SKM-1 treated with dmso at 0.1 percent for 144 hours (cell line): ENCODE measurements around the gene GNG10.
"Not testable (repeated sequence)": the region's sequence is repeated elsewhere in the genome, so short reads cannot be mapped to it uniquely, and the experiment has no call there.

Experiments
- DNase-seq: peaks from one replicate; lab custom pipeline; 2025; ENCODE audit not compliant: unreplicated experiment; lab: John Stamatoyannopoulos, UW

GNG10 gene

GRCh38 chr9:111648066-111648465 lies 13.3 kb upstream of the GNG10 start:
- DNase-seq = no peak

GRCh38 chr9:111649016-111649415 lies 12.4 kb upstream of the GNG10 start:
- DNase-seq = no peak

GRCh38 chr9:111657051-111657450 lies 4.4 kb upstream of the GNG10 start:
- no peak for DNase-seq

- no peak for DNase-seq
These were observed 2.5 kb upstream of the GNG10 start for GRCh38 chr9:111658943-111659342.

- DNase-seq = no peak
These were observed 1.7 kb upstream of the GNG10 start for GRCh38 chr9:111659691-111660090.

GRCh38 chr9:111661802-111662521 lies 557 bp downstream of the GNG10 start:
- peak; percentile 16 for DNase-seq

GRCh38 chr9:111662576-111663300 lies 1.3 kb downstream of the GNG10 start:
- no peak for DNase-seq

GRCh38 chr9:111663301-111663823 lies 2.0 kb downstream of the GNG10 start:
- no peak for DNase-seq

- no peak for DNase-seq
These were observed 6.7 kb downstream of the GNG10 start for GRCh38 chr9:111668026-111668573.

GRCh38 chr9:111668601-111669000 lies 7.2 kb downstream of the GNG10 start:
- DNase-seq = not testable (repeated sequence)

- no peak for DNase-seq
These were observed 12.9 kb downstream of the GNG10 start for GRCh38 chr9:111674319-111674718.

GRCh38 chr9:111676116-111676515 lies 14.7 kb downstream of the GNG10 start:
- no peak for DNase-seq

- DNase-seq = no peak
These were observed 16.9 kb downstream of the GNG10 start for GRCh38 chr9:111678293-111678692.

GRCh38 chr9:111679199-111679598 lies 17.8 kb downstream of the GNG10 start:
- no peak for DNase-seq

- no peak for DNase-seq
These were observed 22.0 kb downstream of the GNG10 start for GRCh38 chr9:111683392-111683791.

- peak; percentile 17 for DNase-seq
These were observed 30.4 kb downstream of the GNG10 start for GRCh38 chr9:111691672-111692329.

GRCh38 chr9:111696796-111697195 lies 35.4 kb downstream of the GNG10 start:
- no peak for DNase-seq

GRCh38 chr9:111700776-111701175 lies 39.4 kb downstream of the GNG10 start:
- DNase-seq = no peak

- DNase-seq = no peak
These were observed 43.1 kb downstream of the GNG10 start for GRCh38 chr9:111704503-111704902.

- DNase-seq = no peak
These were observed 50.1 kb downstream of the GNG10 start for GRCh38 chr9:111711548-111711947.

- no peak for DNase-seq
These were observed 51.0 kb downstream of the GNG10 start for GRCh38 chr9:111712369-111712768.
